Measurements from ENCODE around the gene APLF. TPM values are rescaled to one million over a fixed set of nuclear protein-coding genes. Genes with fewer than 3 reads are reported as not detected.

APLF gene
- total and polyA plus RNA-seq, 2 donors (not counting 3 experiments of a cell fraction or from before 2014, with no cell fraction given), result 0.75 to 2.3 TPM

DNA sequence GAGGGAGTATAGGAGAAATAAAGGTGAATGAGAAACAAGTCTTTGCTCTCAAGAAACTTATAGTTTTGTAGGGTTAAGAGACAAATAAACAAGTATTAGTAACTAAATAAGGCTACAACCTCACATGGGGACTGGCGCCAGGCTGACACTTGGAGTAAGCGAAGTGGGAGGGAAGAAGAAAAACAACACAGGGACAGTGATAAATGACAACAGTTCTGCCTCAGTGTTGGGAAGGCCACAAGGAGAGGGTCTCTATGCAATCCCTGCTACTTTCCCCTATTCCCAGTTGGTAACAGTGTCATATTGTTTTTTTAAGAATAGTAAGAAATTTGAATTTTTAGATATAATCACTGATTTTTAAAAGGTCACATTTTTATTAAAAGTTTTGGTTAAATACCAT, 4.0 kb downstream of the APLF start:
- no peaks in the 10 kb centered on the region for H3K9me3 ChIP-seq (replicated peaks; ENCODE audit: control insufficient read depth, insufficient read depth, low read length)
- H3K36me3 ChIP-seq (ENCODE audit: control insufficient read depth in 2 of 2, extremely low read depth in 1 of 2, insufficient read depth in 2 of 2, low read length in 2 of 2), result no peaks in the 10 kb centered on the region
- H3K4me1 ChIP-seq (ENCODE audit: control insufficient read depth, extremely low read depth, insufficient read depth, low read length), result peaks cover 3% of the 10 kb centered on the region
- BruUV-seq (replicated peaks), result no TSS peak
- ChIA-PET POLR2A (no interaction called here), CTCF (interaction anchor here (1.1 to 2.2 kb wide), 3 partner anchors 8 to 238 kb away, joined by 3 to 5 read pairs (median 3); no protein-coding TSS in a partner anchor)
- intact Hi-C loops (cut with micrococcal nuclease) (no loop called here), dilution Hi-C loops (cut with MboI; ENCODE audit: extremely low pct_ligation_motif_present, low sequenced_read_pairs) (no loop called here)
- H3K4me3 ChIP-seq (replicated peaks in 1 of 3; ENCODE audit: insufficient read depth in 1 of 3, low read depth in 1 of 3, low read length in 3 of 3), result no peak overlapping the region
- H3K9ac ChIP-seq (replicated peaks; ENCODE audit: extremely low read depth, insufficient read depth, low read length), result no peak overlapping the region
- TF ChIP-seq, protein P1, sequence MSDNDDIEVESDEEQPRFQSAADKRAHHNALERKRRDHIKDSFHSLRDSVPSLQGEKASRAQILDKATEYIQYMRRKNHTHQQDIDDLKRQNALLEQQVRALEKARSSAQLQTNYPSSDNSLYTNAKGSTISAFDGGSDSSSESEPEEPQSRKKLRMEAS (IDR thresholded peaks at IDR 0.05; ENCODE audit: insufficient read depth, insufficient read length), result no peak
- no peak for TF ChIP-seq GATA2 (IDR thresholded peaks at IDR 0.05; ENCODE audit: insufficient read depth, insufficient read length, low read depth, low read length)
- TF ChIP-seq, protein P2, sequence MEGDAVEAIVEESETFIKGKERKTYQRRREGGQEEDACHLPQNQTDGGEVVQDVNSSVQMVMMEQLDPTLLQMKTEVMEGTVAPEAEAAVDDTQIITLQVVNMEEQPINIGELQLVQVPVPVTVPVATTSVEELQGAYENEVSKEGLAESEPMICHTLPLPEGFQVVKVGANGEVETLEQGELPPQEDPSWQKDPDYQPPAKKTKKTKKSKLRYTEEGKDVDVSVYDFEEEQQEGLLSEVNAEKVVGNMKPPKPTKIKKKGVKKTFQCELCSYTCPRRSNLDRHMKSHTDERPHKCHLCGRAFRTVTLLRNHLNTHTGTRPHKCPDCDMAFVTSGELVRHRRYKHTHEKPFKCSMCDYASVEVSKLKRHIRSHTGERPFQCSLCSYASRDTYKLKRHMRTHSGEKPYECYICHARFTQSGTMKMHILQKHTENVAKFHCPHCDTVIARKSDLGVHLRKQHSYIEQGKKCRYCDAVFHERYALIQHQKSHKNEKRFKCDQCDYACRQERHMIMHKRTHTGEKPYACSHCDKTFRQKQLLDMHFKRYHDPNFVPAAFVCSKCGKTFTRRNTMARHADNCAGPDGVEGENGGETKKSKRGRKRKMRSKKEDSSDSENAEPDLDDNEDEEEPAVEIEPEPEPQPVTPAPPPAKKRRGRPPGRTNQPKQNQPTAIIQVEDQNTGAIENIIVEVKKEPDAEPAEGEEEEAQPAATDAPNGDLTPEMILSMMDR (IDR thresholded peaks at IDR 0.05; ENCODE audit: extremely low read depth in 1 of 2, insufficient read depth in 1 of 2, low read depth in 1 of 2, low read length in 2 of 2), result no peak
- no peak for TF ChIP-seq POLR2AphosphoS5 (IDR thresholded peaks at IDR 0.05; ENCODE audit: insufficient read depth, low read depth, low read length)
- TF ChIP-seq EZH2 (IDR thresholded peaks at IDR 0.05; ENCODE audit: borderline replicate concordance, low read depth, low read length, severe bottlenecking), result no peak
- TF ChIP-seq JUN (IDR thresholded peaks at IDR 0.05; ENCODE audit: borderline replicate concordance, insufficient read depth, insufficient read length, low read depth), result no peak
- no peak for TF ChIP-seq FOS (IDR thresholded peaks at IDR 0.05; ENCODE audit: borderline replicate concordance, insufficient read depth, low read length)
- TF ChIP-seq POLR2A (IDR thresholded peaks at IDR 0.05; ENCODE audit: low read depth, low read length), result no peak
- TF ChIP-seq MYC (IDR thresholded peaks at IDR 0.05; ENCODE audit: low read depth, low read length), result no peak
- no peak overlapping the region for H3K27ac ChIP-seq (ENCODE audit: insufficient read depth, low read depth, low read length)
- no peaks in the 10 kb centered on the region for H3K79me2 ChIP-seq (ENCODE audit: control insufficient read depth, insufficient read depth, low read length)
- H3K27me3 ChIP-seq (ENCODE audit: control insufficient read depth in 2 of 2, insufficient read depth in 2 of 2, low read length in 2 of 2), result no peaks in the 10 kb centered on the region
- no peak overlapping the region for H3K4me2 ChIP-seq (ENCODE audit: insufficient read depth, low read length)
- H2AFZ ChIP-seq (ENCODE audit: low read depth, low read length), result no peak overlapping the region
- no peaks in the 10 kb centered on the region for H4K20me1 ChIP-seq (replicated peaks; ENCODE audit: control insufficient read depth, extremely low read depth, insufficient read depth, low read length)
- H3K9me1 ChIP-seq (replicated peaks; ENCODE audit: control insufficient read depth, extremely low read depth, insufficient read depth, low read length), result no peaks in the 10 kb centered on the region
- FAIRE-seq (no peak), DNase-seq (ENCODE audit: low read depth, low spot score) (no peak)
